Activated CD8-positive, alpha-beta T cell treated with anti-CD3 and anti-CD28 coated beads for 36 hours (primary cell): ENCODE data around the gene MACROD2. TPM values are rescaled to one million over a fixed set of nuclear protein-coding genes. Genes with fewer than 3 reads are reported as not detected.

Experiments
- ATAC-seq: fragments of 200-7000 bp; cut with Tn5 transposase; one replicate; pipeline ENCODE4 v1.10.0; 2021; ENCODE audit warnings: mild to moderate bottlenecking, moderate library complexity
- CTCF ChIA-PET: fragments of 350-600 bp; sonication (Branson Sonifier 250); formaldehyde crosslinking; loops from one replicate; lab custom pipeline; 2021; ENCODE audit warnings: antibody characterized with exemption; lab: Charles Lee
- POLR2A ChIA-PET: fragments of 350-600 bp; sonication (Branson Sonifier 250); formaldehyde crosslinking; loops from one replicate; lab custom pipeline; 2021; ENCODE audit warnings: antibody characterized with exemption; lab: Charles Lee
- DNase-seq: peaks from one replicate; pipeline ENCODE4 v3.0.0-alpha.2; 2020
- H3K27ac Mint-ChIP-seq: one replicate; pipeline ENCODE4 v1.8.0; 2021; ENCODE audit warnings: mild to moderate bottlenecking, mixed read lengths
- H3K27me3 Mint-ChIP-seq: one replicate; pipeline ENCODE4 v1.8.0; 2021; ENCODE audit warnings: mixed read lengths
- H3K36me3 Mint-ChIP-seq: one replicate; pipeline ENCODE4 v1.8.0; 2021; ENCODE audit warnings: low read depth, mixed read lengths
- H3K4me1 Mint-ChIP-seq: one replicate; pipeline ENCODE4 v1.8.0; 2021; ENCODE audit warnings: low read depth, mixed read lengths
- H3K4me3 Mint-ChIP-seq: one replicate; pipeline ENCODE4 v1.8.0; 2021; ENCODE audit warnings: mild to moderate bottlenecking, moderate library complexity, mixed read lengths
- H3K9me3 Mint-ChIP-seq: one replicate; pipeline ENCODE4 v1.8.0; 2021; ENCODE audit warnings: mixed read lengths
- CTCF ChIP-seq: fragments of 200-600 bp; IDR thresholded peaks from one replicate; pipeline ENCODE4 v1.8.0; 2022; ENCODE audit warnings: antibody characterized with exemption, mild to moderate bottlenecking
- intact Hi-C: fragments of 100-400 bp; cut with micrococcal nuclease; formaldehyde crosslinking; loops from one replicate; pipeline ENCODE4 v1.10.0; 2022
- total RNA-seq, 2 experiments: library from RNA; stranded (reverse); gene quantifications; one replicate each; pipeline ENCODE4 v1.2.3, GENCODE V29; 2021

The MACROD2 gene
- total RNA-seq, 2 experiments from 2014 or later: not detected

GRCh38 chr20:14956026-14956425 is 960.7 kb downstream of the MACROD2 start:
- ATAC-seq (no peak), DNase-seq (no peak)
- H3K27ac Mint-ChIP-seq: no peak overlapping the region
- peaks cover 2% of the 10 kb centered on the region for H3K9me3 Mint-ChIP-seq
- no peaks in the 10 kb centered on the region for H3K27me3 Mint-ChIP-seq
- POLR2A ChIA-PET: no interaction called here
- intact Hi-C loops: no loop called here
- no peak for TF ChIP-seq CTCF
- H3K36me3 Mint-ChIP-seq: no peaks in the 10 kb centered on the region
- H3K4me1 Mint-ChIP-seq: no peaks in the 10 kb centered on the region
- H3K4me3 Mint-ChIP-seq: no peak overlapping the region
- CTCF ChIA-PET: interaction anchor here (0.8 kb wide), 1 partner anchor 32 kb away, joined by 3 read pairs; no protein-coding TSS in a partner anchor

GRCh38 chr20:14956538-14956937 is 961.2 kb downstream of the MACROD2 start:
- H3K4me3 Mint-ChIP-seq: no peak overlapping the region
- H3K27me3 Mint-ChIP-seq: no peaks in the 10 kb centered on the region
- no peaks in the 10 kb centered on the region for H3K4me1 Mint-ChIP-seq
- POLR2A ChIA-PET: no interaction called here
- no peak for TF ChIP-seq CTCF
- H3K36me3 Mint-ChIP-seq: no peaks in the 10 kb centered on the region
- DNase-seq (no peak), ATAC-seq (no peak)
- H3K9me3 Mint-ChIP-seq: peaks cover 2% of the 10 kb centered on the region
- CTCF ChIA-PET: interaction anchor here (0.8 kb wide), 1 partner anchor 33 kb away, joined by 3 read pairs; no protein-coding TSS in a partner anchor
- no peak overlapping the region for H3K27ac Mint-ChIP-seq
- intact Hi-C loops: no loop called here

- H3K27ac Mint-ChIP-seq: no peak overlapping the region
- DNase-seq: no peak
- no peak for TF ChIP-seq CTCF
- H3K27me3 Mint-ChIP-seq: no peaks in the 10 kb centered on the region
- ChIA-PET CTCF (no interaction called here), POLR2A (no interaction called here)
- no peaks in the 10 kb centered on the region for H3K4me1 Mint-ChIP-seq
- H3K9me3 Mint-ChIP-seq: peaks cover 2% of the 10 kb centered on the region
- intact Hi-C loops: no loop called here
- ATAC-seq: no peak
- H3K4me3 Mint-ChIP-seq: no peak overlapping the region
- H3K36me3 Mint-ChIP-seq: no peaks in the 10 kb centered on the region
Observed at GRCh38 chr20:14957402-14957801, 962.1 kb downstream of the MACROD2 start.

DNA sequence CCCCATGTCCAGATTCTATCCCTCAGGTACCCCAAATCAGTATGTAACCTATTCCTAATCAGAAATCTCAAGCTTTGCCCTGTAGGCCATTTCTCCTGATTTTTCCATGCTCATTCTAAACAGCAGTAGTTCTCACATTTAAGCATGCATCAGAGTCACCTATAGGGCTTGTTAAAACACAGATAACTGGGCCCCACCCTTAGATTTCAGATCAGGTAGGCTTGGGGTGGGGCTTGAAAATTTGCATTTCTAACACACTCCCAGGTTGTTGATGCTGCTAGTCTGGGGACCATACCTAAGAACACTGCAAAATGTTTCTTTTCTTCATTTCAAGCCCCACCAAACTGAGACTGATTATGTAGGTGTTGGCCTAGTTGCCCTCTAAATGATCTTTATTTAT is 963.3 kb downstream of the MACROD2 start:
- Mint-ChIP-seq H3K27ac (no peak overlapping the region), H3K9me3 (peaks cover 3% of the 10 kb centered on the region), H3K4me1 (no peaks in the 10 kb centered on the region), H3K4me3 (no peak overlapping the region), H3K27me3 (no peaks in the 10 kb centered on the region), H3K36me3 (no peaks in the 10 kb centered on the region)
- POLR2A ChIA-PET: no interaction called here
- CTCF ChIA-PET: no interaction called here
- intact Hi-C loops: no loop called here
- ATAC-seq (no peak), DNase-seq (no peak)
- TF ChIP-seq CTCF: no peak

DNA sequence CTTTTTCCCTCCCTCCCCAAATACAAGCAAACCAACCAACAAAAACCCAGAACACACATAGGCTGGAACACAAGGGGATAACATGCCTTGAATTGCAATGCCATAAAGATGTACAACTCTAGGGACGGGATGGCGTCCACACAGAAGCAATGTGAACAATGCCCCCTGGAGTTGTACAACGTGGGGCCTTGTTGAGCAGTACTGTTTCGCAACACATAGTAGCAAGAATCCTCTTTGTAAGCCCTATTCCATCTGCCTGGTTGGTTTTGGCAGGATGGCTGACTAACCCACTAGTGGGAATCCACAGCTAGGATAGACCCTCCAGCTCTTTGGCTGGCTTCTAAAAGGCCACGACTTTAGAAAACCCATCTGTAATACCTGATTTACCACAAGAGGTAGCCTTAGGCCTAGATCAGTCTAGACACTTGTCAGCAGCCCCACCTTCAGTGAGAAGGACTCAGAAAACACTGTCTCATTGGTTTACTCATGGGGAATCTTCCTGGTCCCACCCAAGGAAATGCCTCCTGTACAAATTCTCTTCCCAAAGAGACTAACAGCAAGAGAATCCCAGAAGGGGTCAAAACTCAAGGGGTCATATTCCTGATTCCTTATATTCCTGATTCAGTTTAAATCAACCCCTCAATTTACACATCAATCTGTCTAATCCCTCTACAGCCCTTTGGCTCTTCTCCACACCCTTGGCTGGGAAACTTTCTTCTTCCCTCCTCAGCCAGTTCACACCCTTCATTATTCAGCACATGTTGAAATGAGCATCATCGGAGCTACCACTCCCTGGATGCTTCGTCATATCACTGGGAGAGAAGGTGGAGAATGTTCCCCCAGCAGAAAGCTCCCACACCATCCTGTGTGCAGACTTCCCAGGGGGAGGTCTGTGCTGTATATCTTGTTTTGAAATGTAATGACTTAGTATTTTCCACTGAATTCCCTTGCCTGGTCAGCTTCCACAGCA is 964.5 kb downstream of the MACROD2 start:
- ATAC-seq (no peak), DNase-seq (no peak)
- Mint-ChIP-seq H3K4me1 (no peaks in the 10 kb centered on the region), H3K36me3 (no peaks in the 10 kb centered on the region), H3K4me3 (no peak overlapping the region), H3K9me3 (peaks cover 4% of the 10 kb centered on the region), H3K27ac (no peak overlapping the region), H3K27me3 (no peaks in the 10 kb centered on the region)
- no peak for TF ChIP-seq CTCF
- intact Hi-C loops: no loop called here
- POLR2A ChIA-PET: no interaction called here
- CTCF ChIA-PET: no interaction called here
